Stimulated activated CD4-positive, alpha-beta T cell treated with anti-CD3 and anti-CD28 coated beads, Interleukin-15, amount 100 ng/mL, for 48 hours (primary cell): Measurements from ENCODE around the gene CFAP46.
A peak's percentile ranks its signal among the peaks of the same experiment; 100 is the strongest.
"Not testable (repeated sequence)": the region's sequence is repeated elsewhere in the genome, so short reads cannot be mapped to it uniquely, and the experiment has no call there.

Source experiments
- DNase-seq, 2 donors: peaks; one replicate each; pipeline ENCODE4 v3.0.0-alpha.2; 2020; ENCODE audit warnings: low read depth in 2 of 2

Gene CFAP46

DNA sequence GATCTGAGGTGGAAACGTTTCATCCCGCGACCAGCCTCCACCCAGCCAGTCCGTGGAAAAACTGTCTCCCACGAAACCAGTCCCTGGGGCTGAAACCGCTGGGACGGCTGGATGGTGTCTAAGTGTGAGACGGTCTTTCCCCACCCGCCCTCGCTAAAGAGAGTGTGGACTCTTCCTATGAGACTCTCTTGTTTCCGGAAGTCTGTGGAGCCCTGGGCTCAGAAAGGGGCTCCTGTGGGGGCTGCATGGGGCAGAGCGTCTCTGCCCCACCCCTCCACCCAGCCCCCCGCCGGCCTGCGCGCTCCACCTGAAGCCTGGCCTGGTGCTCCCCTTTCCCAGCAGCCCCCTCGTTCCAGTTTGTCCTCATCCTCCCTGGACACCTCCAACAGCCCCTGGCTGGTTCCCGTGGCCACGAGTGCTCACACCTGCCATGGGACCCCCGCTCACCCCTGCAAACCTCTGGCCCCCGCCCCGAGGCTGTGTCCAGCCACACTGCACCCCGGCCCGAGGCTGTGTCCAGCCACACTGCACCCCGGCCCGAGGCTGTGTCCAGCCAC is 28.7 kb downstream of the CFAP46 start:
- DNase-seq = no peak

- no peak for DNase-seq
Measured at GRCh38 chr10:132912713-132913558, 29.4 kb downstream of the CFAP46 start.

GRCh38 chr10:132912225-132912712 is 30.1 kb downstream of the CFAP46 start:
- no peak for DNase-seq

GRCh38 chr10:132911786-132912097 is 30.6 kb downstream of the CFAP46 start:
- no peak for DNase-seq

GRCh38 chr10:132910901-132911785 is 31.2 kb downstream of the CFAP46 start:
- no peak for DNase-seq

DNA sequence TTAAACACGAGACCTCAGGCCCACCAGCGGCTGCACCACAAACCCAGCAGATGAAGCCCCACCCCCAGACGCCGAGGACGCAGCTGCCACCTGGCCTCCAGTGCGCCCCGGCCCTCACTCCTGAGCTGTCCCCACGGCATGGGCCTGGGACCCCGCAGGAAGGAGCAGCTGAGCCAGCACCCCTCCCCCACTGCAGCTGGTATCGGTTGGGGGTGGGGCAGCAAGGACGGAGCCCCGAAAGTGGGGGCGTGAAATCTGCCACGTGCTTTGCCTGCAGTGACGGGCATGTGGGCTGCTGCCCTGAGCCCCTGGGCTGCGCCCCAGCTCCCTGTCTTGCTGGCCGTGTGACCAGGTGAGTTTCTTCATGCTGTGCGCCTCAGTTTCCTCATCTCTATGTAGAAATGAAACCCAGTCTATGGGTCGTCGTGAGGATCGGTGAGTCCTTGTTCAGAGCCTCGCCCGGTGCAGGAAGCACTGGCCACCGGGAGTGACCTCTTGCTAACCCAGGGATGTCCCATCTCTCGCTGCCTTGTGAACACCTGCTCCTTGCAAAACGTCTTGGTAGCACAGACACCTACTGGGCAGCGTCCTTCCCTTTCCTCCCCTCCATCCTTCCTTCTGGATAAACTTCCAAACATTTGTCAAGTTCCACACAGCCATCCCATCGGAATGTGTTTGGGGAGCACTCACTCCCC is 32.0 kb downstream of the CFAP46 start:
- DNase-seq = no peak

GRCh38 chr10:132909491-132910071 is 32.8 kb downstream of the CFAP46 start:
- no peak for DNase-seq

DNA sequence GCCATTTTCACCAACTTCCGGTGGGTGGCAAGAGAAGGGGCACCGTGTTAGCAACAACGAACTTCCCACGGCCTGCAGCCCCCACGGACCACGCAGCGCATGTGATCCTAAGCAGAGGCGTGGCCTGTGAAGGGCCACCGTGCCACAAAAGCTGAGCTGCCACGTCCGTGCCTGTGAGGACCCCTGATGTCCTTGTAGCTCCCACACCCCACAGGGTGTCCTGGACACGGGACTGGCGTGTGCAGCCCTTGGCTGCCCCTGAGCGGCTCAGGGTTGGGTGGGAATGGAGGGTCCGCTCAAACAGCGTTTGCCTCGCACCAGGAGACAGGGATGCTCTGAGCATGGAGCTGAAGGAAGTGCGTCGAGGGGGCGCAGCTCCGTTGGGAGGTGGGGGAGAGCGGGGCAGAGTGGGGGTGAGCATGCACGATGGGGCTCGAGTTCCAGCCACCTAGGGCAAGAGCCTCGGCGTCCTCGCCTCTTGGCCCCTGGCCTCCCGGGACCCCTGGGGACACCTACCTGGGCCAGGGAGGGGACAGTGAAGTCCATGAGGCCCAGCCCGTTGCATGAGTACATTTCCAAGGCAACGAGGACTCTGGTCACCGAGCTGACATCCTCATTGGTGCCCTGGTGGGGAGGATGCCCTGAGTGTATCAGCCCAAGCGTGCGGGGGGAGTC is 33.6 kb downstream of the CFAP46 start:
- DNase-seq = no peak

DNA sequence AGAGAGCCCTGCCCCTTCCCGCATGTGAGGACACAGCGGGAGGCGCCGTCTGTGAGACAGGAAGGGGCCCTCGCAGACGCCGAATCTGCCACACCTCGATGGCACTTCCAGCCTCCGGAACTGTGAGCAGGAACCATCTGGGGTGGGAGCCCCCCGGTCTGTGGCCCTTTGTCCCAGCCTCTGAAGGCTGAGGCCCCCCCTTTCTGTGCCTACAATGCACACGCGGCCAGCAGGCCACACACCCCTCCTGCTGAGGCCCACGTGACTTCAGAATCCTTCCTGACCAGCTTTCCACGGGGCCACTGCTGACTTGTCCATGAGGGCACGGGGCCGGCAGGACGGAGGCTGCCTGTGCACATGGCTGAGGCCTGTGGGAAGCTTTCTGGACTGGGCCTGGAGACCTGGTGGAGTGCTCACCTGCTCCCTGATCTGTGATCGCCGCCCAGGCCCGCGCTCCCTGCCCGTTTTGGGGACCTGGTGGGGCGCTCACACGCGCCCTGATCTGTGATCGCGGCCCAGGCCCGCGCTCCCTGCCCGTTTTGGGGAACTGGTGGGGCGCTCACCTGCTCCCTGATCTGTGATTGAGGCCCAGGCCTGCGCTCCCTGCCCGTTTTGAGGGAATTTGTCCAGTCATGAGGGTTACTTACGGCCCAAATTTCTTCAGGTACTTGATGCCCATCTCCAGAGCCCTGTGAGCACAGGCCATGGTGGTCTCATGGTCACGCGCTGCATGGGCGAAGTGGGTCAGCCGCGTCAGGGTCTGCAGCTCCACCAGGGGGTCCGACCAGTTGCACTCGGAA is 34.3 kb downstream of the CFAP46 start:
- DNase-seq = no peak

DNA sequence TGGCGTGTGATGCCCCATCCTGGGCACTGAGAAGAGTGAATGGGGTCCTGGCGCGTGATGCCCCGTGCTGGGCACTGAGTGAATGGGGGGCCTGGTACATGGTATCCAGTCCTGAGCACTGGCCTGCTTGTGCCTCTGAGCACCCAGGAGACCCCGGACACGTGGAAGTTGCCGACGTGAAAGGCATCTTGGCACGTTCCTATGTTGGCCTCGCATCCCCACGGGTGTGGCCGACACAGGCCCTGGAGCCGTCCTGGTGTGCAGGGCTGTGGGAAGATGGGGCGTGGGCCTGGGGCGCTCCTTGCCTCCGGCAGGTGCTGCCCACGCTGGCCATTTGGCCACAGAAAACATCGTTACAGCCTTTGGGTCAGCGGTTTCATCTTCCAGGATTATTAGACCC is 35.5 kb downstream of the CFAP46 start:
- no peak for DNase-seq

DNA sequence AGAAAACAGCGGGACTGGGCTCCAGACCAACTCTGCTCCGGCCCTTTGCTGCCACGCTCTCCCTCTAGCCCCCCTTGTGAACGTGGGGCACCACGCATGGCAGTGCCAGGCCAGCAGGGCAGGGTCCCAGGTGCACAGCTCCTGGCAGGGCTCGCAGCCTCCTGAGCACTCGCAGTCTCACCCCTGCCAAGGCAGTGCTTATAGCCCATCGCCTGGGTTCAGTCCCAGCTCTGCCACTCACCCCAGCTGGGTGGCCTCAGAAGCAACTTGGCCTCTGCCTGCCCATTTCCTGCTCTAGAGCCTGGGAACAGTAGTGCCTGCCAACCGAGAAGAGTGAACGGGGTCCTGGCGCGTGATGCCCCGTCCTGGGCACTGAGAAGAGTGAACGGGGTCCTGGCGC is 36.3 kb downstream of the CFAP46 start:
- no peak for DNase-seq

DNA sequence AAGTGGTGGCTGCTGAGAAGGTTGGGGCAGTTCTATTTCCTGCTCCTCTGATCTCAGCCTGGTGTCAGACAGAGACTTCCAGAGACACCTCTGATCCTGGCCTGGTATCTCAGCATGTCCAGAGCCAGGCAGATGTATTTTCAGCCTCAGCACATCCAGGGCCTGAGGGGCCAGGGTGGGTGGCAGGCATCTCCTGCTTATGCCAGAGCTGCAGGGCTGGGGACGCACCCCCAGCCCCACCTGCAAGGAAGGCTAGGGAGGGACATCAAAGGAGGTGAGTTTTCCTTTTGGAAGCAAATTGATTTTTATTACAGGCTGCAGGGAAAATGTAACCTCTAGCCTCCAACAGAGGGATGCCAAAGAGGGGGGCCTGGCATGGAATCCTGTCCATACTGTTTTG is 36.7 kb downstream of the CFAP46 start:
- no peak for DNase-seq

DNA sequence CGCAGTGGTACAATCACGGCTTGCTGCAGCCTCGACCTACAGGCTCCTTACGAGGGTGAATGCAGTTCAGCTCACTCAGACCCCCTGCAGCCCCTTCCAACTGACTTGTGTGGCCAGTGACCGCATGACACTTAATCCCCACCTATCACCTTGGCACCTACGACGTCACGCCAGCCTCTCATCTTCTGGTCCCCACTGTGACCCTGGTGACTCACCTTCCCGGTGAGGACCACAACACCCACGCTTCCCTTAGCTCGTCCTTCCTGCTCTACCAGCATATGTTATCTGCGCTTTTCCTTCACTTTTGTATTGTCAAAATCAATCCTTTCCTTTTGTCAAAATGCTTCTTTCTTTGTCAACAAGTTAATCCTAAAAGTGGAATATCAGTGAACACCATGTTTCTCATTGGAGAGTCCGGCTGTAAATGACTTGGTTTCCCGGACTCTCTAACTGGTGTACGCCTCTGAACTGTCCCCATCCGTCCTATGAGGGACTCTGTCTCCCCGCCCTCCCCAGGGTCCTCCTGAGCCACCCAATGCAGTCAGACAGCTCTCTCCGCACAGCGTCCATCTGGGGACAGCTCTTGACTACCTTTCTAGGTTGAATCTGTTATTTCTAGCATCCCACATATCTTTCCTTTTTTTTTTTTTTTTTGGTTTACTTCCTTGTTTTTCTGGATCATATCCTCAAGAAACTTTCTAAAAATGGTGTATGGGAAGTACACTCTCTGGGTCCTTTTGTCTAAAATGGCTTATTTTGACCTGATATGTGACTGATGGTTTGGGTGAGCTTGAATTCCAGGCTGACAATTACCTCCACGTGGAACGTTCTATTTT is 37.3 kb downstream of the CFAP46 start:
- peak in 1 of 2 donors; percentile 30 for DNase-seq

DNA sequence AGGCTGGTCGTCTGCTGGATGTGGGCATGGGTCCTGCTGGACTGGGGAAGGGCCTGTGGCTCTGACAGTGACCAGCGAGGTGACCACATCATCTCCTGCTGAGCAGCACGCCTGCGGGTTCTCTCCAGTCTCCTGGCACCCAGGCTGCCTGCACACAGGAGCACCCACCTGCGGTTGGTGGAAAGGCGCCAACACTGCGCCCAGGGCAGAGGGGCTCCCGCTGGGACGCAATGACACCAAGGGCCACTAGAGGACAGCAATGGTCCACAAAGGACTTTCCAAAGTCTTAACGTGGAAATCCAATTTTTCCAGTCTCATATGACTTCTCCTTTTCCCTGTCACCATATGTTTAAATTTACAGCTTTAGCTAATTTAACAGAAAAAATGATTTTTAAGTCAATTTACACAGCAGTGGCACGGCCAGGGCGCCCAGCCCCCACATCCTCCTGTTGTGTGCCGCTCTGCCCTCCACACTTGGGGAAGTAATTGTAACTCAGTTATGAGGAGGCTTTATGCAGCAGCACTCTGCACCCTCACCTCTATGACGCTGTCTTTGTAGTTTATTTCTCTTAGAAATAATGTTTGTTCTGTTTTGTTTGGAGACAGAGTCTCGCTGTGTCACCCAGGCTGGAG is 38.1 kb downstream of the CFAP46 start:
- DNase-seq = peak in 1 of 2 donors; percentile 45

DNA sequence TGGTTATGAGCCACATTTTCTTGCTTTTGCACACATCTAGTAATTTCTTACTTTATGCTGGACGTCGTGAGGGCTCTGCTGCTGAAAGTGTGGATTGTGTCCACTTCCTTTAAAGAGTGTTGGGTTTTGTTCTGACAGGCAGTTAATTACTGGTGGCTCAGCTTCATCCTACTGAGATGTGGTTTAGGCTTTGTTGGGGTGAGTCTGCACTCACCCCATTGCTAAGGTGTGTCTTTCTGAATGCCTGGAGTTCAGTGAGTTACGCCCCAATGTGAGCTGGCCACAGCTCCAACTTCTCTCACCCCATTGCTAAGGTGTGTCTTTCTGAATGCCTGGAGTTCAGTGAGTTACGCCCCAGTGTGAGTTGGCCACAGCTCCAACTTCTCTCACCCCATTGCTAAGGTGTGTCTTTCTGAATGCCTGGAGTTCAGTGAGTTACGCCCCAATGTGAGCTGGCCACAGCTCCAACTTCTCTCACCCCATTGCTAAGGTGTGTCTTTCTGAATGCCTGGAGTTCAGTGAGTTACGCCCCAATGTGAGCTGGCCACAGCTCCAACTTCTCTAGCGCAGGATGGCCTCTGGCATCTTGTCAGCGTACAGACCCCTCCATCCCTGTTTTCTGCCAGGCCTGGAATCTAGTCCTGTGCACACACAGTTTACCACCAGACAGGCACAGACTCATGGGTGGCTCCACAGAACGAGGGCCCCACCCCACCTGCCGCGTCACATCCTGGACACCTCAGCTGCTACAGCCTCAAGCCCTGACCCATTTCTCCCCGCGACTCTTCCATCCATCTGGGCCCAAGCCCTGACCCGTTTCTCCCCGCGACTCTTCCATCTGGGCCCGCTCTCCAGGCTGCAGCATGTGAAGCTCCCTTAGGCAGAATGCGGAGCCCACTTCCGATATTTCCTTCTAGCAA is 39.5 kb downstream of the CFAP46 start:
- not testable (repeated sequence) for DNase-seq

GRCh38 chr10:132901351-132901750 is 41.0 kb downstream of the CFAP46 start:
- no peak for DNase-seq

GRCh38 chr10:132900211-132900756 is 42.1 kb downstream of the CFAP46 start:
- no peak for DNase-seq
